ENCODE data around the gene C22orf39.

GRCh38 chr22:19446603-19447329 is 745 bp downstream of the C22orf39 start:
- no peak for TF ChIP-seq YY1 (IDR thresholded peaks at IDR 0.05; ENCODE audit: low read depth)
- no peak for TF ChIP-seq TCF12 (IDR thresholded peaks at IDR 0.05; ENCODE audit: low read depth)

All from Ishikawa (cell line).